ENCODE measurements around the gene PPARA.

PPARA gene

DNA sequence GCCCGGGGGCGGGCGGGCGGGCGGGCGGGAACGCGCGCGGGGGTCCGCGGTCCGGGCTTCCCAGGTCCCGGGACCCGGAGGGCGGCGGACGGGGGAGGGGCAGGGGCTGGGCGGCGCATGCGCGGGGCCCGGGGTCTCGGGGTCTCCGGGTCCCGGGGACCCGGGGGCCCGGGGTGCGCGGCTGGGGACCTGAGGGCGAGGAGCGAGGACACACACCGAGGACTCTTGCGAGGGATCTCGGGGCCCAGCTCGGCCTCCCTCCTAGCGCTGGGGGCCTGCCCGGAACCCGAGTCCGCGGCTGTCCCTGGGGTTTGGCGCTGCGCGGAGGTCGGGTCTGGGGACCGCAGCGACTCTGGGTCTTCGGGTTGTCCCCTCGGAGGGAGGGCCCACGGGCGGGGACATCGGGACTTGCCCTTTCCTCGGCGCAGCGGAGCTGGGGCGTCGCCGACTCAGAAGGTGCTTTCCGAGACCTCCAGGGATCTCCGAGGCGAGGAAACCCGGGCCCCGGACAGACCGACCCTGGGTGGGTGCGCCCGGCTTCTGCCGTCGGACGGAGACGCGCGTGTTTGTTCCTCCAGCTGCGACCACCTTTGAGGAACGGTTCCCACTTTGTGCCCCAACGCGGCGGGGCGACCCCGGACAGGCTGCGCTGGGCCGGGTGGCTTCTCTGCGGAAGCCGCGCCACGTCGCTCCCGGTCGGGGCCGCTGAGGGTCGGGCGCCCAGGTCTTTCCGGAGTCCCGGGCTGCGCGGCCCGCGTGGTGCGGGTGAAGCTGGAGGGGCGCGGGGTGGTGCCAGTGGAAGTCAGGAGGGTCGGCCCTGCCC, 540 bp downstream of the PPARA start:
- ChIA-PET CTCF (interaction anchor here (0.7 kb wide), 1 partner anchor 145 kb away, joined by 4 read pairs; no protein-coding TSS in a partner anchor), POLR2A (ENCODE audit: low non-redundant PET) (no interaction called here)
- no peak for DNase-seq (ENCODE audit: low spot score)
- H3K27ac ChIP-seq, result peak overlapping the region; percentile 62
- TF ChIP-seq, protein P1, sequence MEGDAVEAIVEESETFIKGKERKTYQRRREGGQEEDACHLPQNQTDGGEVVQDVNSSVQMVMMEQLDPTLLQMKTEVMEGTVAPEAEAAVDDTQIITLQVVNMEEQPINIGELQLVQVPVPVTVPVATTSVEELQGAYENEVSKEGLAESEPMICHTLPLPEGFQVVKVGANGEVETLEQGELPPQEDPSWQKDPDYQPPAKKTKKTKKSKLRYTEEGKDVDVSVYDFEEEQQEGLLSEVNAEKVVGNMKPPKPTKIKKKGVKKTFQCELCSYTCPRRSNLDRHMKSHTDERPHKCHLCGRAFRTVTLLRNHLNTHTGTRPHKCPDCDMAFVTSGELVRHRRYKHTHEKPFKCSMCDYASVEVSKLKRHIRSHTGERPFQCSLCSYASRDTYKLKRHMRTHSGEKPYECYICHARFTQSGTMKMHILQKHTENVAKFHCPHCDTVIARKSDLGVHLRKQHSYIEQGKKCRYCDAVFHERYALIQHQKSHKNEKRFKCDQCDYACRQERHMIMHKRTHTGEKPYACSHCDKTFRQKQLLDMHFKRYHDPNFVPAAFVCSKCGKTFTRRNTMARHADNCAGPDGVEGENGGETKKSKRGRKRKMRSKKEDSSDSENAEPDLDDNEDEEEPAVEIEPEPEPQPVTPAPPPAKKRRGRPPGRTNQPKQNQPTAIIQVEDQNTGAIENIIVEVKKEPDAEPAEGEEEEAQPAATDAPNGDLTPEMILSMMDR (conservative IDR thresholded peaks at IDR 0.05; ENCODE audit: low read depth), result no peak

DNA sequence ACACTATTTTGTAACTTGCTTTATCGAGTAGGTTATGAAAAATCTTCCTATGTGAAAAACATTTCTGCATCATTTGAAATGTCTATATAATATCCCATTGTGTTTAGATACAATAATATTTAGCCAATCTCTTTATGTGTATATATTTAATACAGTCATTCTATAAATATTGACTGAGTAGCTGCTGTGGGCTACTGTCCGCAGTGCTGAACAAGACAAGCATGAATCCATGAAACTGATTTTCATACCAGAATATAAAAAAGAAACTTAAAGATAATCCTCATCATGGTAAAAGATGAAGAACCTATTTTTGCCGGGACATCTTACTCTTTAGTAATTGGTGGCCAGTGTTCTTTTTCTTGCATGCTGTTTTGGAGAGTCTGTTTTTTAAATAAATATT, 3.6 kb downstream of the PPARA start:
- no peak overlapping the region for H3K27ac ChIP-seq
- TF ChIP-seq, protein P1 (conservative IDR thresholded peaks at IDR 0.05; ENCODE audit: low read depth), result no peak
- ChIA-PET CTCF (no interaction called here), POLR2A (ENCODE audit: low non-redundant PET) (no interaction called here)
- no peak for DNase-seq (ENCODE audit: low spot score)

DNA sequence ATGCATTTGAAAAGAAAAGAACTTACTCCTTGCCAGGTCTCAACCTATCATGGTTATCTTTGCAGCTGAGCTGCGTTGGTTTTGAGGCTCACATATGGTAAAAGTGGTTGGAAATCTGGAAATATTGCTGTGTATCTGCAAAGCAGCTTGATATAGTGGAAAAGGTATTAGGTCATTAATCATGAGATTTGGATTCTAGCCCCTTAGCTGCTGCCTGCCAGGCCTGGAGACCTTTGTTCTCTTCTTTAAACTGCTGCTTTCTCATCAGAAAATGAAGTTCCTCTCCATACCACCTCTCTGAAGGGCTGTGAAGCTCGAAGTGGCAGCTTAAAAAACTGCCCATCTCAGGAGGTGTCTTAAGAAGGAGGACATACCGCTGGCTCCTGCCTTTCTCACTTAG, 5.7 kb downstream of the PPARA start:
- DNase-seq (ENCODE audit: low spot score), result no peak
- CTCF ChIA-PET, result no interaction called here
- POLR2A ChIA-PET (ENCODE audit: low non-redundant PET), result no interaction called here
- TF ChIP-seq, protein P1 (conservative IDR thresholded peaks at IDR 0.05; ENCODE audit: low read depth), result no peak
- no peak overlapping the region for H3K27ac ChIP-seq

DNA sequence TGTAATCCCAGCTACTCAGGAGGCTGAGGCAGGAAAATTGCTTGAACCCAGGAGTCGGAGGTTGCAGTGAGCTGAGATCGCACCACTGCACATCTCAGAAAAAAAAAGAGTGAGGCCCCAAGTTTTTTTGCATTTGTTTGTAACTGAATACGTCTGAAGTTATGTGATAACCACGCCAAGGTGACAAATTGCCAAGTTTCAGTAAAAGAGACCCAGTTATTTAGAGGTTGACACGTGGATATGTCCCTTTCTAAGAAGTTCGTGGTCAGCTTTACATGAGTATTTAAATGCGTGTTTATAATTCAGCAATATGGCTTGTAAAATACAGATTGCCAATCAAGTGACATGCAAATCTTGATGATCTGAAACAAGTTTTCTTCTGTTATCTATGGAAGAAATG, 8.0 kb downstream of the PPARA start:
- ChIA-PET POLR2A (ENCODE audit: low non-redundant PET) (no interaction called here), CTCF (no interaction called here)
- no peak overlapping the region for H3K27ac ChIP-seq
- TF ChIP-seq, protein P1 (conservative IDR thresholded peaks at IDR 0.05; ENCODE audit: low read depth), result no peak
- DNase-seq (ENCODE audit: low spot score), result no peak

DNA sequence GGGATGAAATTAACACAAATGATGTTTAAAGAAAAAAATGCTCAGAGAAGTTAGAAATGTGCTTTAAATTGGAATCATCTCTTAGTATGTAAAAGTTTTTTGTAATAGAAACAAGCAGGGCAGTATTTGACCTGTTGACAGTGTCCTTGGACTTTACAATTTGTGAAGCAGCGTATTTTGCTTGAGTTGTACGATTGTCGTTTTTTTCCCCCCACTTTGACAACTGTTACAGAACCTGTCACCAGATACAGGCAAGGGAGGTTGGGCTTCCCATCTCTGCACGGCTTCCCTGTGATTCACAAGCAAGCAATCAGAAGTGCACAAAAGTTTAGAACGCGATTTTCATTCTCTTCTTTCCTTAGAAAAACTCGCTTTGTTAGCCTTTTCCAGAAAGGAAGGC, 8.9 kb downstream of the PPARA start:
- TF ChIP-seq, protein P1 (conservative IDR thresholded peaks at IDR 0.05; ENCODE audit: low read depth), result no peak
- POLR2A ChIA-PET (ENCODE audit: low non-redundant PET), result no interaction called here
- CTCF ChIA-PET, result no interaction called here
- DNase-seq (ENCODE audit: low spot score), result no peak
- no peak overlapping the region for H3K27ac ChIP-seq

DNA sequence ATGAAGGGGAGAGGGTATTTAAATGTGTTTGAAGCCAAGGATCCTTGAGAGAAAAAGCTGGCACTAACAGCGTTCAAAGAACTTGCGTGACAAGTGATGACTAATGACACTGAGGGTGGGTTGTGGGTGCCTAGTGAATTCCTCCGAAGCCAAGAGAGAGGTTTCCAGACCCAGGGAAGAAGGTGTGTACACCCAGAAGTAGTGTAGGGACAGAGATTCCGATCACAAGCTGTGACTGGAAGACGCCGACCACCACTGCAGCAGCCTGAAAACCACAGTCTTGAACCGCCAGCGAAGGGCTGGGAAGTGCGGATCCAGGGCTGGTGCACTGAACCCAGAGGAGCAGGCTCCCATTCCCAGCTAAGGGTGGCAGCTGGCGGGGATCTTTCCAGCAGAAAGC, 9.5 kb downstream of the PPARA start:
- POLR2A ChIA-PET (ENCODE audit: low non-redundant PET), result no interaction called here
- TF ChIP-seq, protein P1 (conservative IDR thresholded peaks at IDR 0.05; ENCODE audit: low read depth), result no peak
- no peak overlapping the region for H3K27ac ChIP-seq
- CTCF ChIA-PET, result no interaction called here
- DNase-seq (ENCODE audit: low spot score), result no peak
